Measurements from ENCODE around the gene KRT13. TPM values are rescaled to one million over a fixed set of nuclear protein-coding genes. Genes with fewer than 3 reads are reported as not detected.

KRT13 gene
- total and polyA plus RNA-seq, 9 of the 15 experiments (the other 6 are each of a cell fraction or from before 2014, with no cell fraction given) = 0.11 to 1.1 (median 0.24) TPM; not detected in 3

- TF ChIP-seq GTF3C2 (IDR thresholded peaks at IDR 0.05; ENCODE audit: borderline replicate concordance, extremely low read depth, insufficient read length) = no peak
- no peak for TF ChIP-seq NUFIP1 (IDR thresholded peaks at IDR 0.05; ENCODE audit: partially characterized antibody)
- TF ChIP-seq SIX5 (IDR thresholded peaks at IDR 0.05; ENCODE audit: borderline replicate concordance in 1 of 2, insufficient read depth in 1 of 2, low read depth in 1 of 2, low read length in 2 of 2) = no peak
- TF ChIP-seq FOXJ2 (tag; IDR thresholded peaks at IDR 0.05) = no peak
- no peak for TF ChIP-seq RBM34 (IDR thresholded peaks at IDR 0.05; ENCODE audit: borderline replicate concordance, insufficient read depth, low read length)
- no peak for TF ChIP-seq RREB1 (CRISPR knock-in tag; IDR thresholded peaks at IDR 0.05)
- TF ChIP-seq ZNF778 (CRISPR knock-in tag; IDR thresholded peaks at IDR 0.05) = no peak
- TF ChIP-seq CBFA2T3 (IDR thresholded peaks at IDR 0.05) = 0 out of 2 replicates have a peak, but pooled peaks have one; percentile 2
These were observed 42.8 kb upstream of the KRT13 start (continued) for GRCh38 chr17:41547921-41548843.
